Measurements from ENCODE around the gene ZNF485. TPM values are rescaled to one million over a fixed set of nuclear protein-coding genes. Genes with fewer than 3 reads are reported as not detected.
A peak's percentile ranks its signal among the peaks of the same experiment; 100 is the strongest.

ZNF485 gene
- total RNA-seq = 10 to 100 TPM in 1 of 4 donors, 1 to 10 TPM in 3; 2.2 to 13.1 (median 5.8) TPM

- TF ChIP-seq, protein P1, sequence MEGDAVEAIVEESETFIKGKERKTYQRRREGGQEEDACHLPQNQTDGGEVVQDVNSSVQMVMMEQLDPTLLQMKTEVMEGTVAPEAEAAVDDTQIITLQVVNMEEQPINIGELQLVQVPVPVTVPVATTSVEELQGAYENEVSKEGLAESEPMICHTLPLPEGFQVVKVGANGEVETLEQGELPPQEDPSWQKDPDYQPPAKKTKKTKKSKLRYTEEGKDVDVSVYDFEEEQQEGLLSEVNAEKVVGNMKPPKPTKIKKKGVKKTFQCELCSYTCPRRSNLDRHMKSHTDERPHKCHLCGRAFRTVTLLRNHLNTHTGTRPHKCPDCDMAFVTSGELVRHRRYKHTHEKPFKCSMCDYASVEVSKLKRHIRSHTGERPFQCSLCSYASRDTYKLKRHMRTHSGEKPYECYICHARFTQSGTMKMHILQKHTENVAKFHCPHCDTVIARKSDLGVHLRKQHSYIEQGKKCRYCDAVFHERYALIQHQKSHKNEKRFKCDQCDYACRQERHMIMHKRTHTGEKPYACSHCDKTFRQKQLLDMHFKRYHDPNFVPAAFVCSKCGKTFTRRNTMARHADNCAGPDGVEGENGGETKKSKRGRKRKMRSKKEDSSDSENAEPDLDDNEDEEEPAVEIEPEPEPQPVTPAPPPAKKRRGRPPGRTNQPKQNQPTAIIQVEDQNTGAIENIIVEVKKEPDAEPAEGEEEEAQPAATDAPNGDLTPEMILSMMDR (IDR thresholded peaks at IDR 0.05) = no peak
- no peak for DNase-seq (ENCODE audit: low spot score)
- ATAC-seq (ENCODE audit: low FRiP score) = peak; percentile 85
Observed at GRCh38 chr10:43606323-43607198, at the start of gene ZNF485. Gene ZNF485 (plus strand): TSS chr10:43606438. CDS start chr10:43607051, 613 bp downstream.

- ATAC-seq (ENCODE audit: low FRiP score) (no peak), DNase-seq (ENCODE audit: low spot score) (no peak)
- TF ChIP-seq, protein P1 (IDR thresholded peaks at IDR 0.05) = no peak
Observed at GRCh38 chr10:43557214-43557613, 49.0 kb upstream of the ZNF485 start.

DNA sequence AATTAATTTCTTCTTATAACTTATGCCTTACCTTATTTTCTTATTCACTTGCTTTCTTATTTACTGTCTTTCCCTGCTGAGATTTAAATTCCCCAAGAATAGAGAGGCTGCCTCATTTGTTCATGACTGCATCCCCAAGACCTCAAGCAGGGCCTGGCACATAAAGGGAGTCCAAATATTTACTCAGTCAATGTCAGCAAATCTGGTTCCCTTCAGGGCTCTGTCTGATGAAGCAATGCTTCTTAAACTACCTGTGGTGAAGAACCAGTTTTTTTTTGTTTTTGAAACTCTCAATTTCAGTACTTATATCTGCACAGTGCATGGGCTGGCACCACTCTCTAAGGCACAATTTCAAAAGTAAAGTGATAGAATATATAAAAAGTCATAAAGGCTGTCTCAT is 36.6 kb upstream of the ZNF485 start:
- TF ChIP-seq, protein P1 (IDR thresholded peaks at IDR 0.05) = no peak
- DNase-seq (ENCODE audit: low spot score) = no peak
- no peak for ATAC-seq (ENCODE audit: low FRiP score)

GRCh38 chr10:43570971-43571370 is 35.3 kb upstream of the ZNF485 start:
- ATAC-seq (ENCODE audit: low FRiP score) (no peak), DNase-seq (ENCODE audit: low spot score) (no peak)
- TF ChIP-seq, protein P1 (IDR thresholded peaks at IDR 0.05) = no peak

GRCh38 chr10:43573250-43574000 is 32.8 kb upstream of the ZNF485 start:
- TF ChIP-seq, protein P1 (IDR thresholded peaks at IDR 0.05) = no peak
- no peak for DNase-seq (ENCODE audit: low spot score)
- no peak for ATAC-seq (ENCODE audit: low FRiP score)

- ATAC-seq (ENCODE audit: low FRiP score) (peak; percentile 97), DNase-seq (ENCODE audit: low spot score) (peak; percentile 71)
- TF ChIP-seq, protein P1 (IDR thresholded peaks at IDR 0.05) = no peak
Observed at GRCh38 chr10:43574001-43574892, 32.0 kb upstream of the ZNF485 start, which contains the start of gene ZNF239. Gene ZNF239 (minus strand): TSS chr10:43574616. CDS start chr10:43558079, 16,537 bp downstream.
